Kidney epithelial cell (primary cell): Measurements from ENCODE around the gene A2M. TPM values are rescaled to one million over a fixed set of nuclear protein-coding genes. Genes with fewer than 3 reads are reported as not detected.

Source experiments
- DNase-seq: peaks from one replicate; pipeline ENCODE4 v3.0.0-alpha.2; 2010; ENCODE audit warnings: low read depth
- H3K27me3 ChIP-seq: 2 replicates; pipeline ENCODE4 v1.6.0; 2011; ENCODE audit warnings: low read length; ENCODE audit not compliant: control insufficient read depth, insufficient read depth
- H3K36me3 ChIP-seq: 2 replicates; pipeline ENCODE4 v1.5.1; 2011; ENCODE audit warnings: low read length; ENCODE audit not compliant: control insufficient read depth, insufficient read depth
- H3K4me3 ChIP-seq: 2 replicates; pipeline ENCODE4 v1.5.1; 2011; ENCODE audit warnings: low read depth, mild to moderate bottlenecking, control low read depth, low read length
- CTCF ChIP-seq: IDR thresholded peaks from 2 replicates; pipeline ENCODE4 v1.5.1; 2011; ENCODE audit warnings: mild to moderate bottlenecking, moderate library complexity, low read length, control low read depth, inconsistent platforms; ENCODE audit not compliant: insufficient read depth, poor library complexity, severe bottlenecking
- total RNA-seq: library from RNA; depleted of rRNA; stranded (reverse); fragments of >200 nt; gene quantifications from 2 replicates; pipeline ENCODE4 v1.2.3, GENCODE V29; 2015

A2M gene
- total RNA-seq, 1 donor from 2014 or later: 5.1 TPM

GRCh38 chr12:9098463-9099026 lies 17.2 kb downstream of the A2M start:
- no peak for TF ChIP-seq CTCF
- H3K4me3 ChIP-seq: no peak overlapping the region
- H3K27me3 ChIP-seq: no peaks in the 10 kb centered on the region
- no peak for DNase-seq
- H3K36me3 ChIP-seq: no peaks in the 10 kb centered on the region

GRCh38 chr12:9098115-9098452 lies 17.6 kb downstream of the A2M start:
- no peak for TF ChIP-seq CTCF
- DNase-seq: no peak

GRCh38 chr12:9096563-9097176 lies 19.0 kb downstream of the A2M start:
- no peaks in the 10 kb centered on the region for H3K36me3 ChIP-seq
- DNase-seq: no peak
- TF ChIP-seq CTCF: no peak
- H3K27me3 ChIP-seq: no peaks in the 10 kb centered on the region
- H3K4me3 ChIP-seq: no peak overlapping the region

More at GRCh38 chr12:9098115-9098452, 17.6 kb downstream of the A2M start:
- H3K27me3 ChIP-seq: no peaks in the 10 kb centered on the region
- no peaks in the 10 kb centered on the region for H3K36me3 ChIP-seq
- no peak overlapping the region for H3K4me3 ChIP-seq

- Histone ChIP-seq H3K36me3 (no peaks in the 10 kb centered on the region), H3K27me3 (no peaks in the 10 kb centered on the region), H3K4me3 (no peak overlapping the region)
- no peak for TF ChIP-seq CTCF
- DNase-seq: no peak
Observed at GRCh38 chr12:9095322-9095721, 20.4 kb downstream of the A2M start.

- no peak for TF ChIP-seq CTCF
- Histone ChIP-seq H3K4me3 (no peak overlapping the region), H3K27me3 (no peaks in the 10 kb centered on the region), H3K36me3 (no peaks in the 10 kb centered on the region)
- no peak for DNase-seq
Observed at GRCh38 chr12:9094512-9095206, 21.1 kb downstream of the A2M start.
